H9 (cell line): ENCODE results near the gene CTDSPL. TPM values are rescaled to one million over a fixed set of nuclear protein-coding genes. Genes with fewer than 3 reads are reported as not detected.

Source experiments
- DNase-seq: peaks from one replicate; pipeline ENCODE4 v3.0.0-alpha.2; 2017
- H2AFZ ChIP-seq: one replicate; pipeline ENCODE4 v1.6.1; 2013; ENCODE audit warnings: mild to moderate bottlenecking, low read length, control low read depth, moderate library complexity
- H2AK5ac ChIP-seq: 2 replicates; pipeline ENCODE4 v1.6.1; 2013; ENCODE audit warnings: low read length, control low read depth, mixed read lengths; ENCODE audit not compliant: insufficient read length
- H2BK120ac ChIP-seq: one replicate; pipeline ENCODE4 v1.6.1; 2013; ENCODE audit warnings: low read depth, mild to moderate bottlenecking, low read length, control low read depth, inconsistent platforms; ENCODE audit not compliant: poor library complexity, severe bottlenecking
- H2BK12ac ChIP-seq: 2 replicates; pipeline ENCODE4 v1.6.1; 2013; ENCODE audit warnings: low read length, control low read depth, mixed read lengths, low read depth; ENCODE audit not compliant: insufficient read length
- H2BK15ac ChIP-seq: 2 replicates; pipeline ENCODE4 v1.6.1; 2013; ENCODE audit warnings: low read depth, low read length, control low read depth
- H2BK20ac ChIP-seq: one replicate; pipeline ENCODE4 v1.6.1; 2013; ENCODE audit warnings: low read depth, mild to moderate bottlenecking, low read length, control low read depth, inconsistent platforms; ENCODE audit not compliant: poor library complexity, severe bottlenecking
- H2BK5ac ChIP-seq: 2 replicates; pipeline ENCODE4 v1.6.1; 2013; ENCODE audit warnings: low read length, control low read depth, mixed read lengths; ENCODE audit not compliant: insufficient read length
- H3K14ac ChIP-seq: 2 replicates; pipeline ENCODE4 v1.6.1; 2013; ENCODE audit warnings: low read length, control low read depth; ENCODE audit not compliant: insufficient read depth
- H3K18ac ChIP-seq: 2 replicates; pipeline ENCODE4 v1.6.1; 2013; ENCODE audit warnings: low read depth, mild to moderate bottlenecking, mixed read lengths, low read length, control low read depth; ENCODE audit not compliant: insufficient read length
- H3K23ac ChIP-seq: 2 replicates; pipeline ENCODE4 v1.6.1; 2013; ENCODE audit warnings: low read length, control low read depth, mixed read lengths, low read depth; ENCODE audit not compliant: insufficient read length
- H3K23me2 ChIP-seq: 2 replicates; pipeline ENCODE4 v1.6.1; 2013; ENCODE audit warnings: low read depth, mild to moderate bottlenecking, mixed read lengths, low read length, control low read depth; ENCODE audit not compliant: insufficient read length, poor library complexity, severe bottlenecking
- H3K27ac ChIP-seq: 2 replicates; pipeline ENCODE4 v1.5.1; 2013; ENCODE audit warnings: low read length, control low read depth, mixed read lengths, low read depth; ENCODE audit not compliant: insufficient read length
- H3K27me3 ChIP-seq: 2 replicates; pipeline ENCODE4 v1.6.1; 2013; ENCODE audit warnings: low read length, control low read depth, inconsistent platforms; ENCODE audit not compliant: insufficient read depth
- H3K4ac ChIP-seq: 2 replicates; pipeline ENCODE4 v1.6.1; 2013; ENCODE audit warnings: low read depth, mild to moderate bottlenecking, control low read depth, inconsistent platforms, low read length, moderate library complexity
- H3K4me1 ChIP-seq: 2 replicates; pipeline ENCODE4 v1.6.1; 2013; ENCODE audit warnings: low read length, control low read depth, inconsistent platforms; ENCODE audit not compliant: insufficient read depth
- H3K4me2 ChIP-seq: 2 replicates; pipeline ENCODE4 v1.6.1; 2013; ENCODE audit warnings: low read length, control low read depth, mixed read lengths; ENCODE audit not compliant: insufficient read length, insufficient read depth
- H3K56ac ChIP-seq: 2 replicates; pipeline ENCODE4 v1.6.1; 2013; ENCODE audit warnings: low read depth, mild to moderate bottlenecking, mixed read lengths, low read length, control low read depth; ENCODE audit not compliant: insufficient read length
- H3K79me1 ChIP-seq: 2 replicates; pipeline ENCODE4 v1.6.1; 2013; ENCODE audit warnings: low read depth, mild to moderate bottlenecking, moderate library complexity, low read length, control low read depth, inconsistent platforms; ENCODE audit not compliant: insufficient read depth, poor library complexity, severe bottlenecking
- H3K79me2 ChIP-seq: 2 replicates; pipeline ENCODE4 v1.6.1; 2013; ENCODE audit warnings: low read length, control low read depth, inconsistent platforms; ENCODE audit not compliant: insufficient read depth
- H3K9ac ChIP-seq: 2 replicates; pipeline ENCODE4 v1.6.1; 2013; ENCODE audit warnings: low read length, control low read depth, mixed read lengths; ENCODE audit not compliant: insufficient read length; ENCODE audit errors: extremely low read depth
- H3K9me3 ChIP-seq: one replicate; pipeline ENCODE4 v1.6.1; 2013; ENCODE audit warnings: low read depth, low read length, inconsistent platforms; ENCODE audit not compliant: control insufficient read depth
- H3T11ph ChIP-seq: one replicate; pipeline ENCODE4 v1.6.1; 2013; ENCODE audit warnings: mild to moderate bottlenecking, low read length, control low read depth, inconsistent platforms
- H4K20me1 ChIP-seq: one replicate; pipeline ENCODE4 v1.6.1; 2013; ENCODE audit not compliant: control insufficient read depth, insufficient read length, insufficient read depth
- H4K5ac ChIP-seq: 2 replicates; pipeline ENCODE4 v1.6.1; 2013; ENCODE audit warnings: low read depth, mild to moderate bottlenecking, mixed read lengths, low read length, control low read depth; ENCODE audit not compliant: insufficient read length
- H4K8ac ChIP-seq: replicated peaks from 2 replicates; pipeline ENCODE4 v1.6.1; 2013; ENCODE audit warnings: low read length, control low read depth, mixed read lengths, low read depth; ENCODE audit not compliant: insufficient read length
- H4K91ac ChIP-seq: 2 replicates; pipeline ENCODE4 v1.6.1; 2013; ENCODE audit warnings: low read depth, mild to moderate bottlenecking, moderate library complexity, mixed read lengths, low read length, control low read depth; ENCODE audit not compliant: insufficient read length
- H3K27ac Mint-ChIP-seq, 3 experiments: 2 replicates in 2 of 3; 3 replicates in 1 of 3; pipeline ENCODE4 v1.8.0; 2020 to 2021; ENCODE audit warnings: mixed read lengths in 3 of 3, mild to moderate bottlenecking in 1 of 3, moderate library complexity in 1 of 3
- H3K27me3 Mint-ChIP-seq: 2 replicates; pipeline ENCODE4 v1.8.0; 2021; ENCODE audit warnings: low read depth, mild to moderate bottlenecking, moderate library complexity, mixed read lengths
- H3K36me3 Mint-ChIP-seq, 3 experiments: 2 replicates in 2 of 3; 3 replicates in 1 of 3; pipeline ENCODE4 v1.8.0; 2020 to 2021; ENCODE audit warnings: low read depth in 3 of 3, mixed read lengths in 3 of 3; ENCODE audit not compliant: insufficient read depth in 1 of 3
- H3K4me1 Mint-ChIP-seq, 2 experiments: 2 replicates each; pipeline ENCODE4 v1.8.0; 2020; ENCODE audit warnings: mixed read lengths in 2 of 2
- H3K4me3 Mint-ChIP-seq, 2 experiments: 2 replicates in 1 of 2; 3 replicates in 1 of 2; pipeline ENCODE4 v1.8.0; 2020 to 2021; ENCODE audit warnings: mild to moderate bottlenecking in 2 of 2, mixed read lengths in 2 of 2, moderate library complexity in 1 of 2
- H3K9me3 Mint-ChIP-seq, 2 experiments: 2 replicates in 1 of 2; 3 replicates in 1 of 2; pipeline ENCODE4 v1.8.0; 2020; ENCODE audit warnings: mild to moderate bottlenecking in 2 of 2, mixed read lengths in 2 of 2, moderate library complexity in 1 of 2
- CTCF ChIP-seq: fragments of 200-600 bp; sonication (generic); conservative IDR thresholded peaks from 3 replicates; pipeline ENCODE4 v1.8.0; 2021; ENCODE audit warnings: antibody characterized with exemption, mild to moderate bottlenecking
- WGBS: extraction: QIAGEN DNeasy Blood & Tissue Kit; methylation state at CpG from one replicate; pipeline ENCODE4 v1.1.7; 2013; ENCODE audit warnings: missing lambda C conversion rate, low lambda C conversion rate, mixed read lengths; ENCODE audit not compliant: insufficient read length; ENCODE audit errors: extremely low coverage; 5-methylcytosine and 5-hydroxymethylcytosine counted together
- total RNA-seq: library from RNA; stranded (reverse); gene quantifications from 2 replicates; pipeline ENCODE4 v1.2.1, GENCODE V29; 2021

Gene CTDSPL
- total RNA-seq, 1 experiment from 2014 or later = 20.8 TPM

DNA sequence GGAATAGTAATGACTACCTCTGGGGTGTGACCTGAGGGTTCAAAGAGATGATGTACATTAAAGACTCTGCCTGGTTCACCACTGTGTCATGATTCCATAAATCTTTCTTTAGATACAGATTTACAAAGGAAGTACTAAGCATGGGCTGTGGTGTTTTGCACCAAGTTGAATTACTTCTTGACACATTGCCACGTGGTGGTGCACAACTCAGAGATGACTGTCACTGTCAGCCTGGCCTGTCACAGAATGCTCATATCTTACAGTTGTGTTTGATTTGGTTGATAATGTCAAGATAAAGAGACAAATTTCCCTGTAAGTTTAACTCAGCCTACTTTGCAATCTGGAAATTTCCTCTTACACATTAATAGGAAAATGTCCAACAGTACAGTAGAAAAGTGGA lies 3.2 kb downstream of the CTDSPL start:
- no peak overlapping the region for H2BK120ac ChIP-seq
- H4K20me1 ChIP-seq = no peaks in the 10 kb centered on the region
- Mint-ChIP-seq H3K4me1 (peaks cover 23 to 29% of the 10 kb centered on the region in 2 experiments), H3K9me3 (peaks cover 3 to 7% of the 10 kb centered on the region in 2 experiments; a peak in 4 of 5 replicates), H3K27ac (no peak overlapping the region), H3K36me3 (peaks cover 4 to 7% (median 7%) of the 10 kb centered on the region in 3 experiments; a peak in 3 of 7 replicates), H3K4me3 (no peak overlapping the region), H3K27me3 (peaks cover 17% of the 10 kb centered on the region)
- no peak overlapping the region for H3K18ac ChIP-seq
- peaks cover 15% of the 10 kb centered on the region for H3K23me2 ChIP-seq
- H3K4ac ChIP-seq = no peak overlapping the region
- H3K27ac ChIP-seq = no peak overlapping the region
- no peaks in the 10 kb centered on the region for H3K27me3 ChIP-seq
- H2AFZ ChIP-seq = no peak overlapping the region
- no peak overlapping the region for H2BK12ac ChIP-seq
- no peak for TF ChIP-seq CTCF
- no peak overlapping the region for H4K5ac ChIP-seq
- H4K8ac ChIP-seq = no peak overlapping the region
- H3K79me1 ChIP-seq = no peaks in the 10 kb centered on the region
- no peaks in the 10 kb centered on the region for H3K9me3 ChIP-seq
- H3T11ph ChIP-seq = no peak overlapping the region
- H2BK5ac ChIP-seq = no peak overlapping the region
- no peak overlapping the region for H2BK15ac ChIP-seq
- H3K4me1 ChIP-seq = peaks cover 5% of the 10 kb centered on the region; the same call in 1 of the 2 replicates
- no peak overlapping the region for H3K9ac ChIP-seq
- H3K23ac ChIP-seq = no peak overlapping the region
- no CpG with 5 or more reads among the region's 1 CpG for WGBS
- H2BK20ac ChIP-seq = no peak overlapping the region
- peaks cover 2% of the 10 kb centered on the region; the same call in 1 of the 2 replicates for H3K79me2 ChIP-seq
- H3K56ac ChIP-seq = no peak overlapping the region
- no peak overlapping the region for H3K4me2 ChIP-seq
- H3K14ac ChIP-seq = no peak overlapping the region
- no peak for DNase-seq
- no peak overlapping the region for H2AK5ac ChIP-seq
- no peak overlapping the region for H4K91ac ChIP-seq
